ENCODE data around the gene MEGF8.

Gene MEGF8

DNA sequence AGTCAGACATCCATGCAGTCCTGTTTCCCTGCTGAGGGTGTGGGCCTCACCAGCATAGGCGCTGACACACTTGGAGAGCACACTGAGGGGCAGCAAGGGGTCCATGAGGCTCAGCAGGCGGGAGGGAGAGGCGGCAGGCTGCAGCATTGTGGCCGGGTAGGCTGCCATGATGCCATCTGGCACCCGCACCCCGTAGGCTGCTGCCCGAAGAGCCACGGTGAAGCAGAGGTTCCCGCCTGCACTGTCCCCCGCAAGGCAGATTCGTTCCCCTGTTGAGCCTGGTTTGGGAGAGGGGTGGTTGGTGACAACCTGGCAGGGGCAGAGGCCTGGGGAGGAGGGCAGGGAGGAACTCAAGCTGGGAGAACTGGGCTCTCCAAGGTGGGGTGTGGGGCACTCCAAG is 80.7 kb downstream of the MEGF8 start:
- no peak for TF ChIP-seq TSHZ2 (CRISPR knock-in tag; IDR thresholded peaks at IDR 0.05)
- no peak for TF ChIP-seq SNAI2 (CRISPR knock-in tag; IDR thresholded peaks at IDR 0.05)
- no peak for TF ChIP-seq GLIS3 (CRISPR knock-in tag; IDR thresholded peaks at IDR 0.05)
- TF ChIP-seq, protein P1, sequence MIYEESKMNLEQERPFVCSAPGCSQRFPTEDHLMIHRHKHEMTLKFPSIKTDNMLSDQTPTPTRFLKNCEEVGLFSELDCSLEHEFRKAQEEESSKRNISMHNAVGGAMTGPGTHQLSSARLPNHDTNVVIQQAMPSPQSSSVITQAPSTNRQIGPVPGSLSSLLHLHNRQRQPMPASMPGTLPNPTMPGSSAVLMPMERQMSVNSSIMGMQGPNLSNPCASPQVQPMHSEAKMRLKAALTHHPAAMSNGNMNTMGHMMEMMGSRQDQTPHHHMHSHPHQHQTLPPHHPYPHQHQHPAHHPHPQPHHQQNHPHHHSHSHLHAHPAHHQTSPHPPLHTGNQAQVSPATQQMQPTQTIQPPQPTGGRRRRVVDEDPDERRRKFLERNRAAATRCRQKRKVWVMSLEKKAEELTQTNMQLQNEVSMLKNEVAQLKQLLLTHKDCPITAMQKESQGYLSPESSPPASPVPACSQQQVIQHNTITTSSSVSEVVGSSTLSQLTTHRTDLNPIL (CRISPR knock-in tag; IDR thresholded peaks at IDR 0.05; ENCODE audit: low read depth) = no peak
- TF ChIP-seq CSRNP3 (CRISPR knock-in tag; IDR thresholded peaks at IDR 0.05) = no peak
- TF ChIP-seq PPARA (CRISPR knock-in tag; IDR thresholded peaks at IDR 0.05; ENCODE audit: borderline replicate concordance) = no peak
- no peak for TF ChIP-seq ZNF8 (CRISPR knock-in tag; IDR thresholded peaks at IDR 0.05)
- no peak for TF ChIP-seq PATZ1 (CRISPR knock-in tag; IDR thresholded peaks at IDR 0.05; ENCODE audit: borderline replicate concordance)
- no peak for TF ChIP-seq ZFP30 (CRISPR knock-in tag; IDR thresholded peaks at IDR 0.05)
- TF ChIP-seq ARNTL (CRISPR knock-in tag; IDR thresholded peaks at IDR 0.05; ENCODE audit: borderline replicate concordance, low read depth) = no peak
- TF ChIP-seq ZNF70 (CRISPR knock-in tag; IDR thresholded peaks at IDR 0.05) = no peak
- ATAC-seq = no peak

DNA sequence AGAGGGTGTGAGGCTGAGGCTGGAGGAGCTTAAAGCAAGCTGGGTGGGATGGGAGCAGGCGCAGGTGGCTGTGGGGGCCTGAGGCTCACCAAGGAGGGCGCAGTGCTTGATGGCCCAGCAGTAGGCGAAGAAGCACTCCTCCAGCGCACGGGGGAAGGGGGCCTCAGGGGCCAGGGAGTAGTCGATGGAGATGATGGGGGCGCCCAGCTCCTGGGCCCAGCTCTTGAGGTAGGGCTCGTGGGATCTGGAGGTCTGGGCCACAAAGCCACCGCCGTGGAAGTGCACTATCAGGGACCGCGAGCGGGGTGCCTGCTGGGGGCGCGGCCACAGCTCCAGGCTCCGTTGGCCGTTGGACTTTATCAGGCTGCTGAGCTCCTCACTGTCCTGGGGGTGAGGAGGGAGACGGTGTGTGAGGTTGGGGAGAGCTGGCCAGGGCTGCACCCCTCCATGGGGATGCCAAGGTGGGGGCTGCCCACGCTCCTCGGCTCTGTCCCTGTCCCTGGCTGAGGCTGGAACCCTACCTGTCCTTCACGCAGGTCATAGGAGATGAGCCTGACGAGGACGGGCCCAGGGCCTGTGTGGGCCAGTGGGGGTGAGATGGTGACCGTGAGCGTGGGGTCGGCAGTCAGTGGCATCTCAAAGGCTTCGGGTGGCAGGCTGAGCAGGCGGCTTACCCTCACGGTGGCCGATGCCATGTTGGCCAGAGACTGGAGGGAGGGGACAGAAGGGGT is 81.8 kb downstream of the MEGF8 start:
- TF ChIP-seq ZC3H10 (CRISPR knock-in tag; IDR thresholded peaks at IDR 0.05) (no peak), POU6F1 (CRISPR knock-in tag; IDR thresholded peaks at IDR 0.05; ENCODE audit: borderline replicate concordance, low read depth) (no peak), TSHZ2 (CRISPR knock-in tag; IDR thresholded peaks at IDR 0.05) (no peak), ZNF8 (CRISPR knock-in tag; IDR thresholded peaks at IDR 0.05) (no peak), ZFP3 (CRISPR knock-in tag; IDR thresholded peaks at IDR 0.05) (no peak), RARB (CRISPR knock-in tag; IDR thresholded peaks at IDR 0.05) (no peak), CSDC2 (CRISPR knock-in tag; IDR thresholded peaks at IDR 0.05) (no peak), SNAI2 (CRISPR knock-in tag; IDR thresholded peaks at IDR 0.05) (no peak), GLIS3 (CRISPR knock-in tag; IDR thresholded peaks at IDR 0.05) (no peak), BACH2 (CRISPR knock-in tag; IDR thresholded peaks at IDR 0.05; ENCODE audit: borderline replicate concordance) (no peak)
- no peak for ATAC-seq

Measured in SK-N-SH treated with all-trans-retinoic acid at 6 μM for 48 hours (cell line).